Prostate gland (tissue), 2 donors: Measurements from ENCODE around the gene CDK1.

ENCODE experiments used
- POLR2A ChIP-seq: fragments of 450-650 bp; IDR thresholded peaks from one replicate; pipeline ENCODE4 v1.6.1; 2016; ENCODE audit warnings: antibody characterized with exemption, mild to moderate bottlenecking
- POLR2AphosphoS5 ChIP-seq: sonication (generic); formaldehyde crosslinking; IDR thresholded peaks from one replicate; pipeline ENCODE4 v1.6.1; 2017; ENCODE audit warnings: antibody characterized with exemption
- TF ChIP-seq, protein P1 (sequence below), 4 experiments: fragments of 200-600 bp in 2 of 4; fragments of 450-650 bp in 2 of 4; sonication (generic) in 2 of 4; IDR thresholded peaks; 1 replicate in 3 of 4; 2 replicates in 1 of 4; pipeline ENCODE4 v1.5.1; 2016 to 2019; ENCODE audit warnings: antibody characterized with exemption in 4 of 4, mild to moderate bottlenecking in 2 of 4, moderate library complexity in 2 of 4

DNA sequence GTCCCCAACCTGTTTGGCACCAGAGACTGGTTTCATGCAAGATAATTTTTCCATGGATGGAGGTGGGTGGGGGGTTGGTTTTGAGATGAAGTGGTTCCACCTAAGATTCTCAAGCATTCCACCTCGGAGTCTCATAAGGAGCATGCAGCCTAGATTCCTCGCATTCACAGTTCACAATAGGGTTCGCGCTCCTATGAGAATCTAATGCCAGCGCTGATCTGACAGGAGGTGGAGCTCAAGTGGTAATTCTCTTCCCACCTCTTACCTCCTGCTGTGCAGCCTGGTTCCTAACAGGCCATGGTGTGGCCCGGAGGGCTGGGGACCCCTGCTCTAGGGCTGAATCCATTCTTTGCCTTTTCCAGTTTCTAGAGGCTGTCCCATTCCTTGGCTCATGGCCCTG is 19.1 kb upstream of the CDK1 start:
- TF ChIP-seq, protein P1, sequence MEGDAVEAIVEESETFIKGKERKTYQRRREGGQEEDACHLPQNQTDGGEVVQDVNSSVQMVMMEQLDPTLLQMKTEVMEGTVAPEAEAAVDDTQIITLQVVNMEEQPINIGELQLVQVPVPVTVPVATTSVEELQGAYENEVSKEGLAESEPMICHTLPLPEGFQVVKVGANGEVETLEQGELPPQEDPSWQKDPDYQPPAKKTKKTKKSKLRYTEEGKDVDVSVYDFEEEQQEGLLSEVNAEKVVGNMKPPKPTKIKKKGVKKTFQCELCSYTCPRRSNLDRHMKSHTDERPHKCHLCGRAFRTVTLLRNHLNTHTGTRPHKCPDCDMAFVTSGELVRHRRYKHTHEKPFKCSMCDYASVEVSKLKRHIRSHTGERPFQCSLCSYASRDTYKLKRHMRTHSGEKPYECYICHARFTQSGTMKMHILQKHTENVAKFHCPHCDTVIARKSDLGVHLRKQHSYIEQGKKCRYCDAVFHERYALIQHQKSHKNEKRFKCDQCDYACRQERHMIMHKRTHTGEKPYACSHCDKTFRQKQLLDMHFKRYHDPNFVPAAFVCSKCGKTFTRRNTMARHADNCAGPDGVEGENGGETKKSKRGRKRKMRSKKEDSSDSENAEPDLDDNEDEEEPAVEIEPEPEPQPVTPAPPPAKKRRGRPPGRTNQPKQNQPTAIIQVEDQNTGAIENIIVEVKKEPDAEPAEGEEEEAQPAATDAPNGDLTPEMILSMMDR (IDR thresholded peaks at IDR 0.05): no peak
- TF ChIP-seq POLR2A (no peak), POLR2AphosphoS5 (no peak)
